H1 (cell line): ENCODE measurements around the gene SLC1A3.

ENCODE experiments used
- CHD2 ChIP-seq: IDR thresholded peaks from 2 replicates; pipeline ENCODE4 v1.6.1; 2012; ENCODE audit warnings: low read length, improper control_type of control experiment
- HDAC2 ChIP-seq, 2 experiments: fragments of 300-600 bp in 1 of 2; sonication (generic) in 1 of 2; IDR thresholded peaks; 2 replicates each; pipeline ENCODE4 v1.6.1; 2011 to 2012; ENCODE audit warnings: low read depth in 2 of 2, low read length in 2 of 2, mild to moderate bottlenecking in 2 of 2, moderate library complexity in 2 of 2, borderline replicate concordance in 1 of 2, inconsistent platforms in 1 of 2
- HDAC6 ChIP-seq: IDR thresholded peaks from one replicate; pipeline ENCODE4 v1.7.1; 2012; ENCODE audit warnings: low read depth, mild to moderate bottlenecking, inconsistent platforms, low read length, moderate library complexity
- TAF1 ChIP-seq: IDR thresholded peaks from 2 replicates; pipeline ENCODE4 v1.6.1; 2011; ENCODE audit warnings: mild to moderate bottlenecking, low read depth, low read length
- TF ChIP-seq, protein P1 (sequence below), 3 experiments: IDR thresholded peaks; 1 replicate in 2 of 3; 2 replicates in 1 of 3; pipeline versions ENCODE4 v1.5.1 to v1.6.1; 2011; ENCODE audit warnings: low read length in 3 of 3, mild to moderate bottlenecking in 3 of 3, inconsistent platforms in 2 of 3, low read depth in 1 of 3, moderate library complexity in 1 of 3; ENCODE audit not compliant: insufficient read depth in 1 of 3; ENCODE audit errors: control extremely low read depth in 1 of 3
- TF ChIP-seq, protein P2 (sequence below): IDR thresholded peaks from 2 replicates; pipeline ENCODE4 v1.6.1; 2011; ENCODE audit warnings: low read length, improper control_type of control experiment

DNA sequence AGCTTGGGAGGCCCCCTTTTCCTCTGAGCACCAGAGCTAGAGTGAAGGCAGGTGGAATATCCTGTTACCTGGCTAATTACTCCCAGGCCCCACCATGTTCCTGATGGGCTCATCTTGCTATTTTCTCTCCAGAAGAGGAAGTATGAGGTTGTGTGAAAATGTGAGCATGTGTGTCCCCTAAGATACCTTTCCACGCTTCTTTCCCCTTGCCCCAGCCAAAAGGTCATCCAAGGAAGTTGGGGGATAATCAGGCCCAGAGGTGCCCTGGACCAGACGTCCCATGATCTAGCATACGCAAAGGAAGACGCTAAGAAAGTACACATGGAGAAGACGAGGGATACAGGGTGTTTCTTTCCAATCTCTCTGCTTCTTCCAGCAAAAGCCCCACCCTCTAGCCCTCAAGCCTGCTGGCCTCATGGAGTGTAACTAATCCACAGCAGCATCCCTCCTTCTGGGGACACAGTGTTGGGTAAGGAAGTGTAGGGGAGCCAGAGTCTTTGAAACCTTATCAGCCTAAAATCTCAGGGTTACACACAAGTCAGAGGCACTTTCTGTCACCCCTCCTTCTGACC lies 115.3 kb downstream of the SLC1A3 start:
- TF ChIP-seq, protein P1, sequence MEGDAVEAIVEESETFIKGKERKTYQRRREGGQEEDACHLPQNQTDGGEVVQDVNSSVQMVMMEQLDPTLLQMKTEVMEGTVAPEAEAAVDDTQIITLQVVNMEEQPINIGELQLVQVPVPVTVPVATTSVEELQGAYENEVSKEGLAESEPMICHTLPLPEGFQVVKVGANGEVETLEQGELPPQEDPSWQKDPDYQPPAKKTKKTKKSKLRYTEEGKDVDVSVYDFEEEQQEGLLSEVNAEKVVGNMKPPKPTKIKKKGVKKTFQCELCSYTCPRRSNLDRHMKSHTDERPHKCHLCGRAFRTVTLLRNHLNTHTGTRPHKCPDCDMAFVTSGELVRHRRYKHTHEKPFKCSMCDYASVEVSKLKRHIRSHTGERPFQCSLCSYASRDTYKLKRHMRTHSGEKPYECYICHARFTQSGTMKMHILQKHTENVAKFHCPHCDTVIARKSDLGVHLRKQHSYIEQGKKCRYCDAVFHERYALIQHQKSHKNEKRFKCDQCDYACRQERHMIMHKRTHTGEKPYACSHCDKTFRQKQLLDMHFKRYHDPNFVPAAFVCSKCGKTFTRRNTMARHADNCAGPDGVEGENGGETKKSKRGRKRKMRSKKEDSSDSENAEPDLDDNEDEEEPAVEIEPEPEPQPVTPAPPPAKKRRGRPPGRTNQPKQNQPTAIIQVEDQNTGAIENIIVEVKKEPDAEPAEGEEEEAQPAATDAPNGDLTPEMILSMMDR (IDR thresholded peaks at IDR 0.05; ENCODE audit: control extremely low read depth in 1 of 3, insufficient read depth in 1 of 3, low read depth in 1 of 3, low read length in 3 of 3) = no peak
- no peak for TF ChIP-seq TAF1
- TF ChIP-seq, protein P2, sequence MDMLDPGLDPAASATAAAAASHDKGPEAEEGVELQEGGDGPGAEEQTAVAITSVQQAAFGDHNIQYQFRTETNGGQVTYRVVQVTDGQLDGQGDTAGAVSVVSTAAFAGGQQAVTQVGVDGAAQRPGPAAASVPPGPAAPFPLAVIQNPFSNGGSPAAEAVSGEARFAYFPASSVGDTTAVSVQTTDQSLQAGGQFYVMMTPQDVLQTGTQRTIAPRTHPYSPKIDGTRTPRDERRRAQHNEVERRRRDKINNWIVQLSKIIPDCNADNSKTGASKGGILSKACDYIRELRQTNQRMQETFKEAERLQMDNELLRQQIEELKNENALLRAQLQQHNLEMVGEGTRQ = no peak
- TF ChIP-seq HDAC2 (IDR thresholded peaks at IDR 0.05; ENCODE audit: borderline replicate concordance in 1 of 2, low read depth in 2 of 2, low read length in 2 of 2) = no peak
- TF ChIP-seq CHD2 = no peak
- no peak for TF ChIP-seq HDAC6
